T-helper 22 cell (primary cell): ENCODE data around the gene SEPTIN5.

Experiments
- DNase-seq: peaks from one replicate; pipeline ENCODE4 v3.0.0-alpha.2; 2020; ENCODE audit warnings: low read depth

The SEPTIN5 gene

GRCh38 chr22:19705181-19705934 lies 8.9 kb upstream of the SEPTIN5 start:
- DNase-seq: no peak

- no peak for DNase-seq
Observed at GRCh38 chr22:19706661-19707151, 7.6 kb upstream of the SEPTIN5 start.

GRCh38 chr22:19707347-19708290 lies 6.7 kb upstream of the SEPTIN5 start:
- DNase-seq: no peak

GRCh38 chr22:19708321-19709011 lies 5.8 kb upstream of the SEPTIN5 start:
- no peak for DNase-seq

- no peak for DNase-seq
Observed at GRCh38 chr22:19709063-19709769, 5.1 kb upstream of the SEPTIN5 start.

- no peak for DNase-seq
Observed at GRCh38 chr22:19710020-19710768, 4.1 kb upstream of the SEPTIN5 start.

GRCh38 chr22:19710769-19711106 lies 3.6 kb upstream of the SEPTIN5 start:
- no peak for DNase-seq

- no peak for DNase-seq
Observed at GRCh38 chr22:19713245-19713644, 1.1 kb upstream of the SEPTIN5 start.

- no peak for DNase-seq
Observed at GRCh38 chr22:19713650-19714311, 522 bp upstream of the SEPTIN5 start.

GRCh38 chr22:19715188-19715930 lies 1.1 kb downstream of the SEPTIN5 start:
- no peak for DNase-seq

GRCh38 chr22:19716041-19716828 lies 1.9 kb downstream of the SEPTIN5 start:
- no peak for DNase-seq

- DNase-seq: no peak
Observed at GRCh38 chr22:19716829-19717105, 2.5 kb downstream of the SEPTIN5 start.

- no peak for DNase-seq
Observed at GRCh38 chr22:19717181-19717580, 2.9 kb downstream of the SEPTIN5 start.

- DNase-seq: peak; percentile 51
Observed at GRCh38 chr22:19717691-19718455, 3.6 kb downstream of the SEPTIN5 start.

GRCh38 chr22:19718456-19719049 lies 4.2 kb downstream of the SEPTIN5 start:
- DNase-seq: no peak

GRCh38 chr22:19719050-19719482 lies 4.8 kb downstream of the SEPTIN5 start:
- DNase-seq: no peak

- no peak for DNase-seq
Observed at GRCh38 chr22:19719488-19720021, 5.3 kb downstream of the SEPTIN5 start.
